A549 treated with ZK216348 at 1 μM for 4 hours (cell line): ENCODE results near the gene ATF2. TPM values are rescaled to one million over a fixed set of nuclear protein-coding genes. Genes with fewer than 3 reads are reported as not detected.

Experiments
- total RNA-seq: library from RNA; stranded (reverse); fragments of 200-300 nt; extraction: Qiagen RNA extraction; gene quantifications from 5 replicates; pipeline ENCODE4 v1.2.3, GENCODE V29; 2022; ENCODE audit warnings: low read depth

ATF2 gene
- 17.0 to 20.8 TPM (median 17.8 TPM) in 5 replicates for total RNA-seq

GRCh38 chr2:175167792-175168563, at the start of gene ATF2:
Gene ATF2 (minus strand): TSS chr2:175168203. CDS start chr2:175136443, 31,760 bp downstream.

GRCh38 chr2:175181104-175181876, 13.3 kb upstream of the ATF2 start, which contains the start of gene ATP5MC3:
Gene ATP5MC3 (minus strand): TSS chr2:175181710. CDS start chr2:175181393, 317 bp downstream.

Other genes starting within 250 kb of the ATF2 start
- gene CHN1, start 162.8 kb downstream of the ATF2 start, total RNA-seq: 18.0 to 21.7 TPM (median 19.0 TPM) in 5 replicates
- 421 to 508 TPM (median 451 TPM) in 5 replicates for gene ATP5MC3, start 13.5 kb upstream of the ATF2 start, total RNA-seq